ENCODE data around the gene CPAMD8. TPM values are rescaled to one million over a fixed set of nuclear protein-coding genes. Genes with fewer than 3 reads are reported as not detected.

The CPAMD8 gene
- total RNA-seq, 4 donors from 2014 or later, result 0.72 to 8.2 (median 4.0) TPM

DNA sequence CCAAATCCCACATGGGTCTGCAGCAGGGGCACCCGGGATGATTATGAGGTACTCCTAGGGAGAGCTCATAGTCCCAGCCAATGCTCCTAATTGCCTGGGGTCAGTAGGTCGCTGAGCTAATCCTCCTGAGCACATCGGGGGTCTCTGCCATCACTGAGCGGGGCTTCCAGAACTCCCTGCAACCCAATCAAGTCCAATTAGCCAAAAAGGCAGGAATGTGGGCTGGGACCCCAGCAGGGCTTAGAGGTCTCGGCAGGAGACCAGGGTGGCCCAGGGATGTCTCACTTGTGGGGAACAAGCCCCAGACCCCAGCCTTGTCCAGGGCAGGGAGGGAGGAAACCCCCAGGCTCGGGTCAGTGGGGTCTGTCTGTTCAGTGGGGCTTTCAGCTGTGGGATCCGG, 17.1 kb upstream of the CPAMD8 start:
- DNase-seq, result no peak
- TF ChIP-seq POLR2A (IDR thresholded peaks at IDR 0.05), result no peak
- TF ChIP-seq, protein P1, sequence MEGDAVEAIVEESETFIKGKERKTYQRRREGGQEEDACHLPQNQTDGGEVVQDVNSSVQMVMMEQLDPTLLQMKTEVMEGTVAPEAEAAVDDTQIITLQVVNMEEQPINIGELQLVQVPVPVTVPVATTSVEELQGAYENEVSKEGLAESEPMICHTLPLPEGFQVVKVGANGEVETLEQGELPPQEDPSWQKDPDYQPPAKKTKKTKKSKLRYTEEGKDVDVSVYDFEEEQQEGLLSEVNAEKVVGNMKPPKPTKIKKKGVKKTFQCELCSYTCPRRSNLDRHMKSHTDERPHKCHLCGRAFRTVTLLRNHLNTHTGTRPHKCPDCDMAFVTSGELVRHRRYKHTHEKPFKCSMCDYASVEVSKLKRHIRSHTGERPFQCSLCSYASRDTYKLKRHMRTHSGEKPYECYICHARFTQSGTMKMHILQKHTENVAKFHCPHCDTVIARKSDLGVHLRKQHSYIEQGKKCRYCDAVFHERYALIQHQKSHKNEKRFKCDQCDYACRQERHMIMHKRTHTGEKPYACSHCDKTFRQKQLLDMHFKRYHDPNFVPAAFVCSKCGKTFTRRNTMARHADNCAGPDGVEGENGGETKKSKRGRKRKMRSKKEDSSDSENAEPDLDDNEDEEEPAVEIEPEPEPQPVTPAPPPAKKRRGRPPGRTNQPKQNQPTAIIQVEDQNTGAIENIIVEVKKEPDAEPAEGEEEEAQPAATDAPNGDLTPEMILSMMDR (IDR thresholded peaks at IDR 0.05), result no peak
- Histone ChIP-seq H3K36me3 (peaks cover 0 to 2% (median 0%) of the 10 kb centered on the region in 3 donors), H3K4me3 (no peak overlapping the region), H3K9me3 (no peaks in the 10 kb centered on the region), H3K27me3 (peaks cover 0 to 36% (median 0%) of the 10 kb centered on the region in 4 donors), H3K4me1 (peaks cover 0 to 8% (median 0%) of the 10 kb centered on the region in 3 donors), H3K27ac (no peak overlapping the region)
- intact Hi-C loops (cut with DNase I), result loop anchor here (10.0 kb wide), 1 partner anchor 269 kb away; no protein-coding TSS in a partner anchor
- WGBS, 2 donors, result 64 to 73% methylated on average over 6 of the region's 7 CpGs

DNA sequence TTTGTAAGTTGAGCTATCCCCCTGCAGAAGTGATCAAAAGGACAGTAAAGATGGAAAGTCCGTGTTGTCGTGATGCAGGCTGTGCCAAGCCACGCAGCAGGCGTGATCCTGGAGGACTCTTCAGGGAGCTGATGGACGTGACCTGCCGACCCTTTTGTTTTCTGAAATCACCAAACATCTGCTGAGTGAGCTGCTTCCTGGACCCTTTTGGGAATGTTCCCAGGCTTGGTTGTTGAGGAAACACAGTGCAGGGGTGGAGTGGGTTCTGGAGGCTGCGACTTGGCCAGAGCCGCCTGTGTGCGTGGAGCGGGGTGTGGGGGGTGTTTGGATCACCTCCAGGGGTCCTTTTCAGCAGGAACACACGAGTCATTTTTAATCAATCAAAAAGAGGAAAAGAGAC, 15.4 kb upstream of the CPAMD8 start:
- Histone ChIP-seq H3K27ac (no peak overlapping the region), H3K9me3 (no peaks in the 10 kb centered on the region), H3K36me3 (no peaks in the 10 kb centered on the region), H3K4me3 (no peak overlapping the region), H3K27me3 (peaks cover 0 to 49% (median 0%) of the 10 kb centered on the region in 4 donors), H3K4me1 (peaks cover 0 to 8% (median 0%) of the 10 kb centered on the region in 3 donors)
- TF ChIP-seq POLR2A (IDR thresholded peaks at IDR 0.05), result no peak
- TF ChIP-seq, protein P1 (IDR thresholded peaks at IDR 0.05), result no peak
- no peak for DNase-seq
- WGBS, 2 donors, result 21 to 22% methylated on average over 6 of the region's 11 CpGs
- intact Hi-C loops (cut with DNase I), result loop anchor here (10.0 kb wide), 1 partner anchor 267 kb away; no protein-coding TSS in a partner anchor

DNA sequence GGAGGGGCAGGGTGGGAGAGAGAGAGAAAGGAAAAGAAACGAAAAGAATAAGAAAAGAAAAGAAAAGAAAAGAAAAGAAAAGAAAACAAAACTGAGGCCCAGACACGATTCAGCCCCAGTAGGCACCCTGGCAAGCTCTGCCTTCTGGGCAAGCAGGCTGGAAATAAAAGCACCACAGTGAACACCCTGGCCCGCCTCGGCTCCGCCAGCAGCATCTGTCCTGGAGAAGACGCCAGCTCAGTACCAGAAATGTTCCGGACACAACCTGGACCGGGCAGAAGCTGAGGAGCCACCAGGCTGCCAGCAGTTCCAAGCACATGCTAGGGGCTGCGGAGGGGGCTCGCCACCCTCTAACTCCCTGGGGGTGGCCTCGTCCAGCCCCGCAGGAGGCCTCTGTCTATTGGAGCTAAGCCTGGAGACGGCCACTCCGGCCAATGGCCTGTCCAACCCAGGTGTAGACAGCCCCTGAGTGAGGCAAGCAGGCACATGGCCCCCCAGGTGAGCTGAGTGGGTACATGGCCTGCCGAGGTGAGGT, 11.4 kb upstream of the CPAMD8 start:
- Histone ChIP-seq H3K27ac (no peak overlapping the region), H3K4me1 (peaks cover 0 to 8% (median 0%) of the 10 kb centered on the region in 3 donors), H3K27me3 (peaks cover 0 to 51% (median 0%) of the 10 kb centered on the region in 4 donors), H3K4me3 (no peak overlapping the region), H3K9me3 (no peaks in the 10 kb centered on the region), H3K36me3 (no peaks in the 10 kb centered on the region)
- TF ChIP-seq, protein P1 (IDR thresholded peaks at IDR 0.05), result no peak
- no peak for TF ChIP-seq POLR2A (IDR thresholded peaks at IDR 0.05)
- intact Hi-C loops (cut with DNase I), result no loop called here
- WGBS, 2 donors, result 51 to 70% methylated on average over 6 to 8 of the region's 15 CpGs
- no peak for DNase-seq

DNA sequence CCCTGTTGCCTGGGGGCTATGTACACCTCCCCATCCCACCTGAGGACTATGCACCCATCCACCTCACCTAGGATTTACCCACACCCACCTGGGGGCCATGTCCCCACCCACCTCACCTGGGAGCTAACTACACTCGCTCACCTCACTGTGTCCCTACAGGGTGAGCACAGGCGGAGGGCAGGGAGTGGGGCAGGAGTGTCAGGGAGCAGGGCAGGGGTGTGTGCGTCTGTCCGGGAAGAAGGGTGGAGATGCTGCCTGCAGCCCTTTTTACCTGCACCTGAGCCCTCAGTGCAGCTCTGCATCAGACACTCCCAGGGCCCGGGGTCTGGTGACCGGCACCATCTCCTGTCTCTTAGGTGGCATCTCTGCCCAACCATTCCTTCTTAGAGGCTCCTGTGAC, 10.6 kb upstream of the CPAMD8 start:
- H3K9me3 ChIP-seq, result no peaks in the 10 kb centered on the region
- no peak overlapping the region for H3K4me3 ChIP-seq
- DNase-seq, result no peak
- no peaks in the 10 kb centered on the region for H3K36me3 ChIP-seq
- H3K4me1 ChIP-seq, result peaks cover 0 to 6% (median 0%) of the 10 kb centered on the region in 3 donors
- peaks cover 0 to 51% (median 0%) of the 10 kb centered on the region in 4 donors for H3K27me3 ChIP-seq
- TF ChIP-seq, protein P1 (IDR thresholded peaks at IDR 0.05), result no peak
- no peak for TF ChIP-seq POLR2A (IDR thresholded peaks at IDR 0.05)
- intact Hi-C loops (cut with DNase I), result no loop called here
- 96% methylated on average over 5 of the region's 6 CpGs; no CpG with 5 or more reads in 1 of the 2 donors for WGBS, 2 donors
- no peak overlapping the region for H3K27ac ChIP-seq

DNA sequence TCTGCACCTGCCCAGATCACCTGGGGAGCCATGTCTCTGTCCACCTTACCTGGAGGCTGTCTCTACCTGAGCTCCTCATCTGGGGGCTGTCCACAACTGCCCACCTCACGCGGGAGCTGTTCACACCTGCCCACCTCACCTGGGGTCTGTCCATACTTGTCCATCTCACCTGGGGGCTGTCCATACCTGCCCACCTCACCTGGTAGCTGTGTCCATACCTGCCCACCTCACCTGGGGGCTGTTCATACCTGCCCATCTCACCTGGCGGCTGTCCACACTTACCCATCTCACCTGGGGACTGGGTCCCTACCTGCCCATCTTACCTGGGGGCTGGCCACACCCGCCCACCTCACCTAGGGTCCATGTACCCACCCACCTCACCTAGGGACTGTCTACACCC, 10.0 kb upstream of the CPAMD8 start:
- 74 to 79% methylated on average over 4 of the region's 4 CpGs for WGBS, 2 donors
- intact Hi-C loops (cut with DNase I), result no loop called here

More for the DNA sequence above, 10.0 kb upstream of the CPAMD8 start:
- no peak overlapping the region for H3K4me3 ChIP-seq
- DNase-seq, result no peak
- peaks cover 0 to 49% (median 0%) of the 10 kb centered on the region in 4 donors for H3K27me3 ChIP-seq
- peaks cover 0 to under 1% (median 0%) of the 10 kb centered on the region in 3 donors for H3K4me1 ChIP-seq
- no peak overlapping the region for H3K27ac ChIP-seq
- TF ChIP-seq, protein P1 (IDR thresholded peaks at IDR 0.05), result no peak
- no peak for TF ChIP-seq POLR2A (IDR thresholded peaks at IDR 0.05)
- no peaks in the 10 kb centered on the region for H3K36me3 ChIP-seq
- no peaks in the 10 kb centered on the region for H3K9me3 ChIP-seq
